Kidney glomerular epithelial cell (primary cell): ENCODE results near the gene ZMYM2.
"Not testable (repeated sequence)": the region's sequence is repeated elsewhere in the genome, so short reads cannot be mapped to it uniquely, and the experiment has no call there.

Experiments
- DNase-seq: peaks from one replicate; lab custom pipeline; 2025; lab: John Stamatoyannopoulos, UW

The ZMYM2 gene

DNA sequence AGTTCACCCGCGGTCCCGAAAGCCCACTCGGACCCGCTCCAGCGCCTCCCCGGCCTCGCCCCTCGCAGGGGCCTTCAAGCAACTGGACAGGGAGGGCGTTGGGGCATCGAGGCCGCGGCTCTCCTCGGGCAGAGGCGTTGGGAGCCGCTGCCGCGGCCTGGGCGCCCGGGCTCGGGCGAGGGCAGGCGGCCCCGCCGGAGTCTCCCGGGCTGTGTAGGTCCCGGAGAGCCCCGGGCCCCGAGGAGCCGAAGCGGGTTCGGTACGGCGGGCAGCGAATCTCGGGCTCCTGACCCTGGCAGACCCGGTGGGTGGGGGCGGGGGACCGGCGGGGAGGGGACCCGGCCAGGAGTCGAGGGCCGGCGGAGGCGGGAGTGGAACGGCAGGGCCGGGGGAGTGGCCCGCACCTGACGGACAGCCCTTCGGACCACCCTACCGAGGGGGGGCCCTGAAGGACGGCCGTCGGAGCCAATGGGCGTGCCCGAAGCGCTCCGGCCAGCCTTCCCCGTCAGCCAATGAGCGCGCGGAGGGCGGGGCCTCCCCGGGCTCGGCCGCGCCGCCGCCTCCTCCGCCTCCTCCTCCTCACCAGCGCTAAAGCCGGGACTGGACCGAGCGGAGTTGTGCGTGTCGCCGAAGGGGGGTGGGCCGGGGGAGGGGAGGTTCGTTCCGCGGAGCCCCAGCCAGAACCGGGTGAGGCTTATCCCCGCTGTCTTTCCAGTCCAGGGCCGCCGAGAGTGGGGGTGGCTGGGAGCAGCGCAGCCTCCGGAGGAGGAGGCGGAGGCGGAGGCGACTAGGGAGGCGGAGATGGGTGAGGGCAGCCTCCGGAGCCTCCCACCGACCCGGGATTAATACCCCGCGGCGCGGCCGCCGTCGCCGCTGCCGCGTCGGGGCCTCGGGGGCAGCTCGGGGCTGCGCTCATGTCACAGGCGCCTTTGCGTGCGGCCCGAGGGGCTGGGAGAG is at the start of gene ZMYM2:
Gene ZMYM2 (plus strand): TSS at position 573 of the 957 bp plus-strand sequence. CDS start 34,346 bp downstream, outside the sequence.
- DNase-seq = peak; percentile 94

DNA sequence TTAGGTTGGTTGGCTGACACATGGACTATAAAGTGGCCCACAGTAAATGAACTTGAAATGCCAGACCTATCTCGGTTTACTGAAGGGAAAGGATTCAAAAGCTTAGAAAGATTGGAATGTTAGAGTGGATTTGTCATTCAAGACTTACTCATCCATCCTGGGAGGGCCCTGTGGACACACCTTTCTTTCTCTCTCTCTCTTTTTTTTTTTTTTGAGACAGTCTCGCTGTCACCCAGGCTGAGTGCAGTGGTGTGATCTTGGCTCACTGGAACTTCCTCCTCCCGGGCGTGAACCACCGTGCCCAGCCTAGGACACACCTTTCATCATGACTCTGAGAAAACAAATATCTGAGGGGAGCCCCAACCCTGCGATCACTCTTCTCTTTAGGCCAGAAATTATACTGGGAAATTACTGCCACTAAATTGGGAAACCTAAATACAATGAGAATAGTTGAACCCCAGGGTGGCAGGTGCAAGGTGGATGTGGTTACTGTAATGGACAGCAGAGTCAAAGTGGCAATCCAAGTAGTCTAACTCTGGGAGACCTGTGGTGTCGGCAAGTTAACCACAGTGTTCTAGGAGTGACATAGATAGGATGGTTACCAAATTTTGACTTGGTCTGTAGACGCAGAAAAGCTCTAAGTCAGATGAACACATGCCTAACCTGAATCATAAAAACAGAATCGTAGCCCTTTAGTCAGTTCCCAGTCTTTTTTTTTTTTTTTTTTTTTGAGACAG is 48.0 kb upstream of the ZMYM2 start:
- peak; percentile 54 for DNase-seq

DNA sequence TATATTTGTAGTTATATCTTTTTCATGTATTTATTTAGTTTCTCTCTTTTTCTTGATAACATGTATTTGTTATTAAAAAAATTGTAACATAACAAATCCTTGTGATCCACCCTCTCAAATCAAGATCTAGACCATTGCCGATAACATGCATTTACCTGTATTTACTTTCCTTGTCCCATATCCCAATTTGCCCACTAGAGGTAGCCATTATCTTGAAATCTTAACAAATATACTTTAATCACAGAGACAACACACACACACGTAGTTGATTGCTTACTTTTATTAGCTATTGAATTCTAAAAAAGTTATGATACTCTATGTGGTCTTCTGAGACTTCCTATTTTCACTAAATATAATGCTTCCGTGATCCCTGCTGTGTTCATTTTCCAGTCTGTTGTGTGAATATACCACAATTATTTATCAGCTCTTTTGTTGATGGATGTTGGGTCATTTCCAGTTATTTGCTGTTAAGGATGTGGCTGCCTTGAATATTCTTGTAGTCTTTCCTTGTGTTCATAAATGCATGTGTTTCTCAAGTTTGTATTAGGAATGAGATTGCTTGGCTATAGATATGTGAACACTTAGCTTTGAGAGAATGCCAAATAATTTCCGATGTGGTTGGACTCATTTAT is 31.3 kb upstream of the ZMYM2 start:
- peak; percentile 19 for DNase-seq

DNA sequence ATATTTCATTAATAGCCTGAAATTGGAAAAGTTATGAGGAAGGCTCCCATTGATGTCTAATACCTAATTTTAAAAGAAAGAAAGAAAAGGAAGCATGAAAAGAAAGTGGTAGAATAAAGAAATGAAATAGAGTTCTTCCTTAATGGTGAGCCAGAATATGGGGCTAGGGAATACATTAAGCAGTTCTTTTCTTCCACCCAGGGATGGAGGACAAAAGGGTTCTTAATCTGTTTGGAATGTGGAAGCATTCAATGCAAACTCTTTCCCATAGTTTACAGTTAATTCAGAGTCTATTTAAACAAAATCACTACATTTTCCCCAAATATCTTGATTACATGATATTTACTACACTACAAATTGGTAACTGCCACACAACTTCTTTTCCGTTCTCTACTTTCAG is 18.4 kb upstream of the ZMYM2 start:
- DNase-seq = no peak

DNA sequence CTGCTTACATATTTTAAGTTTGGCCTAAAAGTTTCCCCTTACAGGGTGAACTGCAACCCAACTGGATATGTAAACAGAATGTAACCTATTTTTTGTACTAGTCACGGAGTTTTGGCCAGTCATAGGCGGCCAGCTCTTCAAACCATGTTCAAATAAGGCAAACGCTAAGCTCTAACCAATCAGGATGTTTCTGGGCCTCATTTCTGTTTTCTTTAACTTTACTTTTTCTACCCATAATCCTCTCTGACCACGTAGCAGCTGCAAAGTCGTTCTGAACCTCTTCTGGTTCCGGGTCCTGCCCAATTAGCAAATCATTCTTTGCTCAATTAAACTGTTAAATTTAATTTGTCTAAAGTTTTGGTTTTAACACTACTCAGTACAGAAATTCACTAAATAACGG is 8.2 kb upstream of the ZMYM2 start:
- DNase-seq = no peak

DNA sequence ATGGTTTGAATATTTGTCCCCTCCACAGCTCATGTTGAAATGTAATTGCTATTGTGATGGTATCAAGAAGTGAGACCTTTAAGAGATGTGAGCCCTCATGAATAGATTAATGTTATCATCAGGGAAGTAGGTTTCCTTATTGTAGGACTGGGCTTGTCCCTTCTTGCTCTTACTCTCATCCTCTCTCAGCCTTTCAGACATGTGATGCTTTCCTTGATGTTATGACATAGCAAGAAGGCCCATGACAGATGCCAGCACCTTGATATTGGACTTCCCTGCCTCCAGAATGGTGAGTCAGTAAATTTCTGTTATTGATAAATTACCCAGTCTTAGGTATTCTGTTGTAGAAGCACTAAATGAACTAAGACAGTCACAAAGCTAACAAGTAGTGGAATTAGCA is 5.7 kb upstream of the ZMYM2 start:
- no peak for DNase-seq

DNA sequence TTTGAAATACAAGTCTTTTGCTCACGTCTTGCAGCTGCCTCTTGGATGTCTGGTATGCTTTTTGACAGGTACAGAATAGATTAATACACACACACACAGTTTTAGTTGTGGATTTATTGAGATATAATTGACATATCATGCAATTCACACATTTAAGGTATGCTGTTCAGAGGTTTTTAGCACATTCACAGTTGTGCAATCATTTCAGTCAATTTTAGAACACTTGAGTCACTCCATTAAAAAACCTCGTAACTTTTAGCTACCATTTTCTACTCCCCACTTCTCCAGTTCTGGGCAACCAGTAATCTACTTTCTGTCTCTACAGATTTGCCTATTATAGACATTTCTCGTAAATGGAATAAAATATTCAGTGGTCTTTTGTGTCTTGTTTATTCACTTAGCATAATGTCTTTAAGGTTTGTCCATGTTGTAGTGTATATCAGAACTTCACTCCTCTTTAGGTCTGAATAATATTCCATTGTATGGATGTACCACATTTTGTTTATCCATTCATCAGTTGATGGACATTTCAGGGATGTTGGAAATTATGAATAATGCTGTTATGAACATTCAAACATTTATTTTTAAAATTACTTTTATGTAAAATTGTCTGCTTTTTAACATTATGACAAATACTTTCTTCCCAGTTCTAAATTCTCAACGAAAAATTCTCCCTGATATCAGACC is 2.5 kb upstream of the ZMYM2 start:
- no peak for DNase-seq

DNA sequence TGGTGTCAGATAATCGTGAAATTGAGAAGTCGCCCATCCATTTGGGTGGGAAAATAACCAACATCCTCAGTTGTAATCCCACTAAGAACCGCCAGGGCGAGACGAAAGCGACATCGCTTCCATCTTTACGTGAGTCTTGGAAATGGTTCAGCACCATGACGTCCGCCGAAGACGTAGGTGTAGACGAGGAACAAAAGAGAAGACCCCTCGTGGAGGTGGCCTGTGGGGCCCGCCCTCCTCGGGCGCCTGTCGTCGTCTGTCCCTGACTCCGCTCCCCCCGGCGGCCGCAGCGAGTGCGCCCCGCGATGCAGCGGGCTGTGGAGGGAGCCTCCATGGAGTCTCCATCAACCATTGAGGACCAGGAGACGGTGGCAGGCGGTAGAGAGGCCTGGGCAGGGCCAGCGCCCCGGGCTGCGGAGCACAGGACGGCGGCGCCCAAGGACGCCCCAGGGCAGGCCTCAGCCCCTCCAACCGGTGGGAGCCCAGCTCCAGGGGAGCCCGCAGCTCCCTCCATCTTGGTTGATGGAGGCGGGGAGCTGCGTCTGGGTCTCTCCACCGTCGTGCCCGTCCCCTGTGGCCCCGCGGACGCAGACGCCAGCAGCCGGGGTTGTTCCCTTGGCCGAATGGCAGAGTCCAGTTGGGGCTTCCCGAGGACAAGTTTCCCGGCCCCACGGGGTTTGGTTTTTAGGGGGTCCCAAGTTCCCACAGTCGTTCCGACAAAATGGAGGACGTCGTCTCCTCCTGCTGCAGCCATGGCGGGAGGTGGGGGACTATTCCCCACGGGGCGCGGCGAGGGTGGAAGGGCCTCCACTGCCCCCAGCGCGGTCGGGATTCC is 990 bp upstream of the ZMYM2 start:
- no peak for DNase-seq

DNA sequence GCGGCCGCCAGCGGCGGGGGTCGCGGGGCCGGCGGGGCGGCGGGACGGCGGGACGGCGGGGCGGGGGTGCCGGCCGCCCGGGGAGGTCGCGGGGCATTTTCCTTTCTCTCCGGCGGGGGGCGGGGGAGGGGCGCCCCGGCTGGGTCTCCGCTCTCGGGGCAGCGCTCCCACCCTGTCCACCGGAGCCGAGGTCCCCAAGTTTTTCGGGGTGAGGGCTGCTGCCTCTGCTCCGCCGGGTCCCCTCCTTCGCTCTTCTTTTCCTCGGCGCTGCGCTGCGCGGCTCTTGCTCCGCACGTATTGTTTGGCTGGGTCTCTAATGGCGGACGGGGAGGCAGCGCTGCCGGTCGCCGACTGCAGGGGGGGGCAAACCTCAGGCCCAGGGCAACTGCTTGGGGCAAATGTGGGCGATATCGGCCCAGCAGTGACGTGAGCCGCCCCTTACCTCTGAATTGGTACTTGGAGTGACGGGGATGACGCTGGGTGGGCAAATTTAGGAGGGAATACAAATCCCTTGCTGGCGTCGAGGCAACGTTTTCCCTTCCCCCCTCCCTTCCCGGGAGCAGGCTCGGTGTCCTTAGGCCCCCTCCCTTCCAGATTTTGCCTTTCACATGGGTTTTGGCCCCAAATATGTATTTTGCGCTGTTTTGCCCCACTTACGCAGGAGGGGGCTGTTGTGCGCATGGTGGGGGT is 759 bp downstream of the ZMYM2 start:
- peak; percentile 8 for DNase-seq

DNA sequence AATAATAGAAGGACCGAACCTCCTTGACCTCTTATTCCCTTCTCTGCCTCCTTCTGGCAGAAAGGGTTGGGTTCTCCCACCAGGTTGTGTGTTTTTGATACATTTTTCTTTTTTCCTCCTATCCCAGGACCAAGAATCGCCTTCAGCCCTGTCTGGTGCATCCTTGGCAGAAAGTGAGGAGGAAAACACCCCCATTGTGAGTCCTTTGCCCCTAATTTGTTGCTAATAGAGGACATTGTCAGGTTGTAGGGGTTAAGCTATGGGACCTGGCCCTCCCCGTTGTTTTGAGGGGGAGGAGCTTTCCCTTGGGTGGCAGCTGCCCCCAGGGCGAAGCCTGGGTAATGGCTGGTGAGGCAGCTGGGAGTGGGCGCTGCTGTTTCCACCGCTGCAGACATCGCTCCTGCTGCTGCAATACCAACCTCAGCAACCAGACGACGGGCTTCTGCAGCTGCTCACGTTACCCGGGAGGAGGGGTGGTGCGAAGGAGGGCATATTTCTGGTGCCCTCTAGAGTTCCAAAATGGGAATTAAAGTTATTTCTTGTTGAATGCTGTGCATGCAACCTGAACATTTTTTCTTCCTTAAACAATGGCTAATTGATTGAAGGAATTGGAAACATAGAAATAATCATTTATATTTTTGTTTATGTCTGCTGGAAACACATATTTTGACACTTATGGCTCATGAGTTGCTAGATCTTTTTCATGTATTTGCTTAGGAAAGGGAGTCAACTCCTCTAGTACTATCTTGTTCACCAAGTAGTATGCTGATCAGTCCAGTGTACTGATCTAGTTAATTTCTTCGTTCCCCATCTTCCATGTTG is 1.5 kb downstream of the ZMYM2 start:
- DNase-seq = peak; percentile 94

DNA sequence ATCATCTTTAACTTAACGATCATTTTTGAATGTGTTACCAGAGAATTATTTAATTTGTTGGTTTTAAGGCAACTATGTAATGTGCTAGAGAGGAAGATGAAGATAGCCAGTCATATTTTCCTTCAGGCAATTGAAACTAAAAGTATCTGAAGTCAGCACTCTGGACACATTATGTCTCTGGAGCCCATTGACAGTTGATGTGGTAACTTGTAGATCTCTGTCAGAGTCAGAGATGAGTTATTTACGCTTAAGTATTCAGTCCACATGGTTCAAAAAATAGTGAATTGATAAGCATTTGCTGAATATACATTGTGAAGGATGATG is 2.1 kb downstream of the ZMYM2 start:
- DNase-seq = no peak

DNA sequence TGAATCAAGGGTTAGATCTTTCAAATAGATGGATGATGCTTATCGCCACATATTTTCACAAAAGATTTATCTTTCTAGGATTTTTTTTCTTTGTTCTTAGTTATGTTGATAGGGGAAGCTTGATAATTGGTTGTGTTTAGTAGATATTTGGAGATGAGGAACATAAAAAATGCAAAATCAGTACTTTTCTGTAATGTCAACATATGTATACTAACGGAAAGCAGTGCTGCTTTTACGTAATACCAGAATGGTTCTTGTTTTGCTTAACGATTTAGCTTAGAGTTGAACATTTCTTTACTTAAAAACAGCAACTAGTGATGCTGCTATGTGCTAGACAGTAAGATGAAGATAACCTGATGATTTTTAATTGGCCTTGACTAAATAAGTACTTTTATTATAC is 3.0 kb downstream of the ZMYM2 start:
- DNase-seq = no peak

DNA sequence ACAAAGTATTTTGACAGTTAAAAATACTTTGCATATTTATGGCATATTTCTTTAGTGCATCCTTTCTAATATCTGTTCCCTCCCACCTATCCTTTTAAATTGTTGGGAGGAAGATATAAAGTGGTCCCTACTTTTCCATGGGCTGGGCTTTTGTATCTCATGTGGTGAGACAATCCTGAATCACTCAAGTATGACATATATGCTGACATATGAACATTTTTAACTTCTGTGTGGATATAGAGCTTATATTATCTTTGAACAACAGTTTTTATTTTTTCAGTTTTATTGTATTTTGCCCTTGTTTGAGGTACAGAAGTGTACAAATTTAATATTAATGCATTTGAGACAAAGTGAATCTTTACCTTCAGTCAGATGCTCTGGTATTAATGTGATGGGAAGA is 3.4 kb downstream of the ZMYM2 start:
- DNase-seq = no peak

DNA sequence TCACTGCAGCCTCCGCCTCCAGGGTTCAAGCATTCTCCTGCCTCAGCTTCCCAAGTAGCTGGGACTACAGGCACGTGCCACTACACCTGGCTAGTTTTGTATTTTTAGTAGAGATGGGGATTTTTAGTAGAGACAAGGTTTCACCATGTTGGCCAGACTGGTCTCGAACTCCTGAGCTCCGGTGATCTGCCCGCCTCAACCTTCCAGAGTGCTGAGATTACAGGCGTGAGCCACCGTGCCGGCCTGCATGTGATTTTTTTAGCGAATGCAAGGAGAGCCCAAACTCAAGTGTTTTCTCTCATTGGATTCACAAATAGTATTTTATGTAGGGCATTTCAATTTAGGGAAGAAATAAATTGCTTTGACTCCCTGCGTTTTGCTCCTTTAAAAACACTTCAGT is 4.4 kb downstream of the ZMYM2 start:
- no peak for DNase-seq

DNA sequence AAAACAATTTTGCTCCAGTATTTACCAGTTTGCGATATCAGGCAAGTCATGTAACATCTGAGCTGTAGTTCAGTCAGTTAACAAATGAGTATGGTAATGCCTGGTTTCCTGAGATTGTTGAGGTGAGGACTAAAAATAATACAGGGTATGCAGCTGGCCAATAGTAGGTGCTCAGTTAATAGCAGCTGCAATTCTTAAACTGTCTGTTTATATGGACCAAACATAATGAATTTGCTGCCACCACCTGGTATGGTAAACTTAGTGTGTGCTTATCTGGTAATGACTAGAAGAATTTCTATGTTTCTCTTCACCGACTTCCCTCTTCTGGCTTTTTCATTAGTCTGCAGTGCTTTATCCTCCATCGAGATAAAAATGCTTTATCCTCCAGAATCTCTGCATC is 9.1 kb downstream of the ZMYM2 start:
- DNase-seq = no peak

DNA sequence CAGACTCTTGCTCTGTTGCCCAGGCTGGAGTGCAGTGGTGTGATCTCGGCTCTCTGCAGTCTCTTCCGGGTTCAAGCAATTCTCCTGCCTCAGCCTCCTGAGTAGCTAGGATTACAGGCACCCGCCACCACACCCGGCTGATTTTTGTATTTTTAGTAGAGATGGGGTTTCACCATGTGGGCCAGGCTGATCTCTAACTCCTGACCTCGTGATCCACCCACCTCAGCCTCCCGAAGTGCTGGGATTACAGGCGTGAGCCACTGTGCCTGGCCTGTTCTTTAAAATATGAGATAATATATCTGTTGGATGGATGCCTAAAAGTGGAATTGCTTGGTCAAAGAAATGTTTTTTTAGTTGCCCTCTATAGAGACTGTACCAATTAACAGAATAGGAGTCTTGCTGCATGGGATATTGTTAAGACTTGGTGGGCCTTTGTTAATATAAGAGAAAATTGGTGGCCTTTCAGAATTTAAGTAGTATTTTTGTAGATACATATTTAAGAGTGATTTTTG is 16.0 kb downstream of the ZMYM2 start:
- DNase-seq = not testable (repeated sequence)

DNA sequence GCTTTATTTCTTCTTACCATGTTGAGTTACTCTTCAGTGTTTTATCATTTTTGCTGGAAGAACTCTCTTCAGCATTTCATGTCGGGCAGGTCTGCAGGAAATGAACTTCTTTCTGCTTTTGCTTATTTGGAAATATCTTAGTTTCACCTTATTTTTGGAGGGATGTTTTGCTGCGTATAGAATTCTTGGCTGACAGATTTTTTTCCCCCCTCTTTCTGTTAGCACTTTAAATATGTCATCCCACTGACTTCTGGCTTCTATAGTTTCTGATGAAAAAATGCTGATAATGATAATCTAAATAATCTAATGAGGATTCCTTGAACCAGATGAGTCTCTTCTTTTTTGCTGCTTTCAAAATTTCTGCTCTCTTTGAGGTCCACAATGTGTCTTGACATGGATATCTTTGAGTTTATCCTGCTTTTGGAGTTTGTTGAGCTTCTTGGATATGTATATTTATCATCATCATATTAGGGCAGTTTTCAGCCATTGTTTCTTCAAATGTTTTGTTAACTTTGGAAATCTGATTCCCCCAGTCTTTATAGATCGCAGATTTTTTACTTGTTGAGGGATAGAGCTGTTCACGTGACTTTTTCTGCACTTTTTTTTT is 20.4 kb downstream of the ZMYM2 start:
- DNase-seq = no peak

DNA sequence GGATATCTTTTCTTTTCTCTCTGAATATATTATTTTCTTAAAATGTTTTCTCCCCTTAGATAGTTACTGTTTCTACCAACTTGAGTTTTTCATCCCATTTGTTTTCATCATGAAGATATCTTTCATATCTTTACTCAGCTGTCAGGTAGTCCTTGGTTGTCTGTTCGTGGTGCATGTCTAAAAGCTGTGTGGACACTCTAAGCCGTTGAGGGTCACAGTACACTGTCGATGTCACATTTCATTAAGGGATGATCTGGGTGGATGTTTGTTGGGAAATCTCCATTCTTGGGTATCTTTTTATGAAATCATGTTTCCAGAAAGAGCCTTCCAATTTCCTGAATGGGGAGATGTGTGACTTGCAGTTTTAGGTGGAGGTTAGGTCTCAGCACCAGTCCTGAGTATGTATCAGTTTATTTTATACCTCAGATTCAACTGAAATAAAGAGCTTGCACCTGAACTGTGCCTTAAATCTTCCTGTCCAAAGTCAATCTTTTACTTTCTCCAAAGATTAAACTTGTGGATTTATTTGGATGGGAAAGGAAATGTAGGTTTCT is 23.2 kb downstream of the ZMYM2 start:
- DNase-seq = no peak
